ACC112 (cell line): ENCODE data around the gene RASAL3.

Experiments
- H2AFZ ChIP-seq: fragments of 200-600 bp; sonication (generic); one replicate; pipeline ENCODE4 v1.6.0; 2017; ENCODE audit warnings: antibody characterized with exemption, low read length; ENCODE audit not compliant: unreplicated experiment
- H3K27ac ChIP-seq: fragments of 200-600 bp; sonication (generic); 2 replicates; pipeline ENCODE4 v1.5.1; 2014; ENCODE audit warnings: low read depth, mild to moderate bottlenecking, antibody characterized with exemption, low read length, moderate library complexity
- H3K27me3 ChIP-seq: fragments of 200-600 bp; sonication (generic); 2 replicates; pipeline ENCODE4 v1.6.1; 2014; ENCODE audit warnings: mild to moderate bottlenecking, antibody characterized with exemption, low read length, moderate library complexity, mixed read lengths; ENCODE audit not compliant: insufficient read depth
- H3K36me3 ChIP-seq: fragments of 200-600 bp; sonication (generic); 2 replicates; pipeline ENCODE4 v1.6.1; 2016; ENCODE audit warnings: mild to moderate bottlenecking, antibody characterized with exemption, low read length, moderate library complexity, mixed read lengths; ENCODE audit not compliant: insufficient read depth
- H3K4me1 ChIP-seq: fragments of 200-600 bp; sonication (generic); one replicate; pipeline ENCODE4 v1.6.1; 2016; ENCODE audit warnings: low read length, mixed read lengths; ENCODE audit not compliant: insufficient read depth, unreplicated experiment, control insufficient read depth
- H3K4me3 ChIP-seq: fragments of 200-600 bp; sonication (generic); 2 replicates; pipeline ENCODE4 v1.5.1; 2014; ENCODE audit warnings: mild to moderate bottlenecking, low read depth, low read length
- H3K79me2 ChIP-seq: fragments of 200-600 bp; sonication (generic); one replicate; pipeline ENCODE4 v1.6.0; 2016; ENCODE audit warnings: low read length; ENCODE audit not compliant: control insufficient read depth, unreplicated experiment, insufficient read depth

Gene RASAL3

DNA sequence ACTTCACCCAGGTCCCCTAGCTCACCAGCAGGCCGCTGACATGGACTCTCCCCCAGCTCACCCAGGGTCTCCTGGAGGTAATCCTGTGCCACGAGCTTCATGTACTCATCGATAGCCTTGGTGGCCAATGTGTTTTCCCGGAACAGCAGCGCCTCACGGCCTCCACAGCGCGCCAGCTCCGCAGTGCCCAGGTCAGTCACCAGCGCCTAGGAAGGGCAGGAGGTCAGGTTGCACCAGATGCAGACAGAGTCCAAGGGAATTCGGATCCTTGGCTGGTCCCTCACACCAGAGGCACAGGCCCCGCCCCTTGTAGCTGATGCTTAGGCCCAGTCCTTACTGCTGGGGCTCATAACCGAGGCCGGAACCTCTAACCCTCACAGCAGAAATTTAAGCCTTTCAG, 7.9 kb downstream of the RASAL3 start:
- no peaks in the 10 kb centered on the region for H3K4me1 ChIP-seq
- H3K36me3 ChIP-seq = no peaks in the 10 kb centered on the region
- H2AFZ ChIP-seq = no peak overlapping the region
- no peak overlapping the region for H3K27ac ChIP-seq
- peaks cover 22% of the 10 kb centered on the region for H3K27me3 ChIP-seq
- H3K79me2 ChIP-seq = no peaks in the 10 kb centered on the region
- H3K4me3 ChIP-seq = no peak overlapping the region

DNA sequence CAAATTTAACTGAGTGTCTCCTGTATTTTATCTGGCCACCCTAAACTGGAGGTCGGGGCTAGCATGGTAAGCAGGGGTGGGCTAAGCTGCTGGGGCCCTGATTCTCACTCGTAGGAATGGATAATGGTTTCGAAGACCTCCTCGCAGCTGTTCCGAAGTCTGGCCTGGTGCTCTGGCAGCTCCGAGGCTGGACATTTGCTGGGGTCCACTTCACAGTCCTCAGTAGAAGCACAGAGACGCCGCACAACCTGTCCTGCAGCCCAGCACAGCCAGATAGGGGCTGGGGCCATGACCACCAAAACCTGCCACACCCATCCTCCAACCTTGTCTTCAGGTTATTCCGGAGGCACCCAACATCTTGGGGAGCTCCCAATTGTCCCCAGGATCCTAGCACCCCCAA, 8.3 kb downstream of the RASAL3 start:
- no peak overlapping the region for H2AFZ ChIP-seq
- H3K36me3 ChIP-seq = no peaks in the 10 kb centered on the region
- H3K4me3 ChIP-seq = no peak overlapping the region
- no peaks in the 10 kb centered on the region for H3K4me1 ChIP-seq
- H3K27ac ChIP-seq = no peak overlapping the region
- no peaks in the 10 kb centered on the region for H3K79me2 ChIP-seq
- H3K27me3 ChIP-seq = peaks cover 22% of the 10 kb centered on the region

DNA sequence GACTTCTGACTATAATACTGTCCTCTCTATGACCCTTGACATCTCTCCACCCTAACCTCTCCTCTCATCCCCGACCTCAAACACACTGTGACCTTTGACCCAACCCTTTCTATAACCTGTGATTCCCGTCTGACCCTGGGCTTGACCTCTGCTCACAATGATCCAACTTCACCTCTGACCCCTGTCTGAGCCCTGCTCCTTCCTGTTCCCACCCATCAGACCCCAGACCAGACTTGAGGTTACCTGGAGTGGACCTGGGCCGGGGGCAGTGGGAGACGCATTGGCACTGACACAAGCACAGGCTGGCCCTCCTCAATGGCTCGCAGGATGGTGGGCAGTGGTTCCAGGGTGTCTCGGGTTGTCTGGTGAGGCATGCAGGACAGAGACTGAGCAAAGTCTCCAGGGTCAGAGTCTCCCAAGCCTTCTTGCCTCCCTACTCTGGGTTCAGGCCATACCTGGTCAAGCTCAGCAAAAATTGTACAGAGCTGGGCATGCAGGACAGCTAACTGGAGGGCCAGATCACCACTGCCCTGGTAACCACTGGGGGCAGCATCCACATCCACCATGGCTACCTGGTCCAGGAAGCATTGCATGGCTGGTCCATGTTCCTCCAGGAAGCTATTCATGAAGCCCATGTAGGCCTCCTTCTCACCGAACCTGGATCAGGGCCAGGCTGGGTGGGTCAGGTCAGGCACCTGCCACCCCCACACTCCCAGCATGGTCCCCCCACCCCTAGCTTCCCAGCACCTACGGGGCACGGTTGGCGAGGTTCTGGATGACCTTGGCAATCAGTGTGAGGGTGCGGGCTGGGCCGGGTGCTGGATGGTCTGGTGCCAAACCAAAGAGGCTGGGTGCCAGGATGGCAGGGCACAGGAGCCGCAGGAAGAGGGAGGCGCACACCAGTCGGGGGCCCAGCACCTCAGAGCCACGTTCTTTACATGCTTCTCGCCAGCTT, 10.2 kb downstream of the RASAL3 start:
- Histone ChIP-seq H3K27me3 (peaks cover 22% of the 10 kb centered on the region), H3K36me3 (no peaks in the 10 kb centered on the region), H3K27ac (no peak overlapping the region), H2AFZ (no peak overlapping the region), H3K79me2 (no peaks in the 10 kb centered on the region), H3K4me3 (no peak overlapping the region), H3K4me1 (no peaks in the 10 kb centered on the region)

DNA sequence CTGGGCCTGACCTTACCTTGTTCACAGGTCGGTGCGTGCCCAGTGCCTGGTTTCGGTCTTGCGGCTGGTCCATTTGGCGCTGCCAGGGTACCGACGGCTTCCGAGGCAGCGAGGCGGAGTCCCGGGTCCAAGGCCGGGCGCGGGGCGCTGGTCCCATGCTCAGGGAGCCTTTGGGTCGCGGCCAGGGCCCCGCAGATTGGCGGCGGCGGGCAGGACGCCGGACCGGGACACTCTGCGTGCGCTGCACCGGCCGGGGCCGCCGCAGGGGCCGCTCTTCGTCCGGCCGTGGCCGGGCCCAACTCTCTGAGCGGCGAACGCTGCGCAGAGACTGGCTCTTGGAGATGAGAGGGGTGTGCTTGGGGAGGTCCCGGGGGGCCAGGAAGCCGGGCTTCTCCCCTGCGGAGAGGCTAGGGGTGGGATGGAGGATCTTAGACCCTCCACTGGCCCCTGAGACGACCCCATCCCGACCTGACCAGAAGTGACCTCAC, 11.2 kb downstream of the RASAL3 start:
- H3K4me3 ChIP-seq = peak overlapping the region; percentile 74
- peaks cover 19% of the 10 kb centered on the region for H3K27me3 ChIP-seq
- peak overlapping the region; percentile 60 for H2AFZ ChIP-seq
- H3K36me3 ChIP-seq = no peaks in the 10 kb centered on the region
- H3K4me1 ChIP-seq = no peaks in the 10 kb centered on the region
- H3K27ac ChIP-seq = no peak overlapping the region
- H3K79me2 ChIP-seq = no peaks in the 10 kb centered on the region

DNA sequence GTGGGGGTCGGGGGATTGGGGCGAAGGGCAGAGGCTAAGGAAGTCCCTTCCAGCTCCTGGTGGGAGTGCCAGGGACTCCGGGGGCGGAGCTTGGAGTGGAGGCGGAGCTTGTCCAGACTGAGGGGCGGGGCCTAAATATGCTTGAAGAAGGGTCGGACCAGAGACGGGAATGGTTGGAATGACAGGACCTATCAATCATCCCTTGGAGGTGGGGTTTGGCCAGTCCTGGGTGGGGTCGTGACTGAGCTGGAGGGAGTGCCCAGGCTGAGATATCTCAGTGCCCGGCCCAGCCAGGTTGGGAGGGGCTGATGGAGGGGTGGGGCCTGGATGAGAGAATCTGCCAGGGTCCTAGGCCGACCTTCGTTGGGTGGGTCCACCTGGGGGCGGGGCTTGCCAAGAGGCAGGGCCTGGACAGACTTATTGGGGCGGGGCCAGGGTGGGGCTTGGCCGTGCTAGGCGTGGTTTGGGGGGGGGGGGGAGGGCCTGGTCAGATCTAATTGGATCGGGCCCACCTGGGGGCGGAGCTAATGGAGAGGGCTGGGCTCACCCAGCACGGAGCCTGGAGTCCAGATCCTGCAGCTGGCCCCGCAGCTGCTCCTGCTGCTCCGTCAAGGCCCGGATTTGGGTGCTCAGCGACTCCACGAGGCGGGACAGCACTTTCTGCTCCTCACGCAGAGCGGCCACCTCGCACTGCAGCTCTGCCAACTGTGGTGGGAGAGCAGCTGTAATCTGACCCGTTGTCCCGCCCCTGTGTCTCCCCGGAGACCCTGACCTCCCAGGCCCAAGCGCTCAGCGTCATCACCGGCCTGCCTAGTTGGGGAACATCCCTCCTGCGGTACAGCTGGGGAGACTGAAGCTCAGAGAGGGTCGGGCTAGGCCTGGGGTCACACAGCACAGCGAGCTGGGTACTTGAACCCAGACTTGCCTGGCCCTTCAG, 12.0 kb downstream of the RASAL3 start:
- no peak overlapping the region for H3K27ac ChIP-seq
- peak overlapping the region; percentile 74 for H3K4me3 ChIP-seq
- peaks cover 13% of the 10 kb centered on the region for H3K27me3 ChIP-seq
- H2AFZ ChIP-seq = peak overlapping the region; percentile 60
- no peaks in the 10 kb centered on the region for H3K36me3 ChIP-seq
- no peaks in the 10 kb centered on the region for H3K4me1 ChIP-seq
- H3K79me2 ChIP-seq = no peaks in the 10 kb centered on the region

DNA sequence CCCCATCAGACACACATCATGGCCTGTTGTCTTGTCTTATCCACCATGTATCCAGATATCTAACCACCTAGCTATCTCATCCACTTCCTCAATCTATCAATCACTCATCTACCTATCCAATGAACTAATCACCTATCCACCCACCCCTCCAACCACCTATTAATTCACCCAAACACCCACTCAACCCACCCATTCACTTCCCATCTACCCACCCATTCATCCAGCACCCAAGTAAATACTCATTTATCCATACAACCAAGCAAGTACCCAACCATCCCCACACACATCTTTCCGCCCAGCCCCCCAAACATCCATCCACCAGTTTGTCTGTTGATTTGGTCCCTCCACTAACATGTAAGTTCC, 13.8 kb downstream of the RASAL3 start:
- Histone ChIP-seq H3K27me3 (no peaks in the 10 kb centered on the region), H2AFZ (peak overlapping the region; percentile 50), H3K27ac (no peak overlapping the region), H3K4me1 (no peaks in the 10 kb centered on the region), H3K79me2 (no peaks in the 10 kb centered on the region), H3K4me3 (no peak overlapping the region), H3K36me3 (no peaks in the 10 kb centered on the region)

DNA sequence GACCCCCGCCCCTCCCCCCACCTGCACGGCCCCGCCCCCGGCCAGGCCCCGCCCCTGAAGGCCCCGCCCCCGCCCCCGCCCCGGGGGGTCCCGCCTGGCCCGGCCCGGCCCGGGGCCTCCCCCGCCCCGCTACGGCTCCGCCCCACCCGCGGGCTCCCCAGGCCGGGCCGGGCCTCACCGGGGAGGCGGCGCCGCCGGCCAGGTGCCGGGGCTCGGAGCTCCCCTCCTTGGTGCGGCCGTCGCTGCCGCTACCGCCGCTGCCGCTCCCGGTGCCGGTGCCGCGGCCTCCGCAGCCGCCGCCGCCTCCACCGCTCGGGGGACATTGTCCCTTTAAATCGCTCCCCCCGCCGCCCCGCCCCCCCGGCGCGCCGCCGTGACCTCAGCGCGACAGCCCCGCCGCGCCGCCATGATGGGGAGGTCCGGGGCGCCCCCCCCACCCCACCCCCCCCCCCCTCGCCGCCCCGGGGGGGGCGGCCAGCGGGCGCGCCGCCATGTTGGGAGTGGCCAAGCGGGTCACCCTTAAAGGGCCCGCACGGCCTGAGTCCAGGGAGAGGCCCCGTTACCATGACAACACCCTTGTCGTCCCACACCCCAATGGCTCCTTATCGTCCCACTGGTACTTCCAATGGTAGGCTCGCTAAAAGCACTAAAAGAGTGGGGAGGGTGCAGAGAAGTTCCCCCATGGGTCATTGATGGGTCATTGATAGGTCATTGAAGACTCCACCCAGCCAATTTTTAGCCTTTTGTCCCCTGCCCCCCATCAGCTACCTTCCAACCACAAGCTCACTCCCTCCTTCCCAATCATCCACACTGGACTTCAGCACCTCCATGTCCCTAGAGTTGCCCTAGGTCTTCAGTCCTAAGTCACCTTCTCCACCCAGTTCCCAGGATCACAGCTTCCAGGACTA, 14.5 kb downstream of the RASAL3 start, which contains the start of gene WIZ:
TSS of gene WIZ (minus strand) at position 337 of the 908 bp plus-strand sequence. CDS start 1,649 bp downstream, outside the sequence.
- peak within 1 kb of the TSS; percentile 73 for H3K4me3 ChIP-seq
- H2AFZ ChIP-seq = peak within 1 kb of the TSS; percentile 50
- no peak within 1 kb of the TSS for H3K27ac ChIP-seq
- H3K79me2 ChIP-seq = no peaks in the 10 kb centered on the region
- no peaks in the 10 kb centered on the region for H3K27me3 ChIP-seq
- no peaks in the 10 kb centered on the region for H3K4me1 ChIP-seq
- no peaks in the 10 kb centered on the region for H3K36me3 ChIP-seq

DNA sequence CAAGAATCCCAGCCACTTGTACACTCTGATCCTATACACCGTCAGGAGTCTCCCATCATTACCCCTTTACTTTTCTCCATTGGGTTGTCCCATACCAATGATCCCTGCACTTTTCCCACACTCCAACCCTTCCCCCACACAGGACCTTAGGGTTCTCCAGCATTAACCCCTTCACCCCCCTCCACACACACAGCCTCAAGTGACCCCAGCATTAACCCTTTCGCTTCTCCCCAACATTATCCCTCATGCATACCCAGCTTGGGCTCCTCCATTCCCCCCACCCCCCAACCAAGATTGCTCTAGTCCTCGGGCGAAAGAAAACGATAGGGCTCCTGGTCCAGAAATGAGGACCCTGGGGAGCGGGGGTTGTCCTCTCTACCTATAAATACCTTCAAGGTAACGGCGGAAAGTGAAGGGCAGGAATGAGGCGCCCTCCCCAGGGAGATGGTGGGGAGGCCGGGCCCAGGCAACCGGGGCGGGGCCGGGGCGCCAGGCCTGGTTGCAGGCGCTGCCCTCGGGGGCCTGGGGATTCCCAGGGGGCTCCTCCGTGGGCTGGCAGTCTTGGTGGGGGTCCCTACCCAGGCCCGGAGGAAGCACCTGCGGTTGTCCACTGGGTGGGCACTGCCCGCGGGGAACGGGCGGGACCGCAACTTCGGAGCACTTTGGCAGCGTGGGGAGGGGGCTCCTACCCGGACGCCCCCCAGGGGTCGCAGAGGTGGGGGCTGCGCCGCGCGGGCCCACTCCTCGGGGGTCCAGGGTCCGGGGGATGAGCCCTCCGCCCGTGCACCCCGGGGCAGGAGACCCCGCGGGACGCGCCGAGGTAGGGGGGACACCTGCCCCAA, 15.3 kb downstream of the RASAL3 start:
- Histone ChIP-seq H3K79me2 (no peaks in the 10 kb centered on the region), H3K27me3 (no peaks in the 10 kb centered on the region), H3K4me1 (no peaks in the 10 kb centered on the region), H3K36me3 (no peaks in the 10 kb centered on the region), H3K27ac (no peak overlapping the region), H2AFZ (peak overlapping the region; percentile 50), H3K4me3 (peak overlapping the region; percentile 73)

GRCh38 chr19:15448044-15448777, 16.1 kb downstream of the RASAL3 start:
- Histone ChIP-seq H3K27ac (no peak overlapping the region), H3K4me3 (no peak overlapping the region), H3K27me3 (no peaks in the 10 kb centered on the region), H3K4me1 (no peaks in the 10 kb centered on the region), H3K79me2 (no peaks in the 10 kb centered on the region), H3K36me3 (no peaks in the 10 kb centered on the region), H2AFZ (no peak overlapping the region)
